H9 (cell line): Measurements from ENCODE around the gene MYF6. TPM values are rescaled to one million over a fixed set of nuclear protein-coding genes. Genes with fewer than 3 reads are reported as not detected.

Experiments
- DNase-seq: peaks from one replicate; pipeline ENCODE4 v3.0.0-alpha.2; 2017
- H2AFZ ChIP-seq: one replicate; pipeline ENCODE4 v1.6.1; 2013; ENCODE audit warnings: mild to moderate bottlenecking, low read length, control low read depth, moderate library complexity
- H2AK5ac ChIP-seq: 2 replicates; pipeline ENCODE4 v1.6.1; 2013; ENCODE audit warnings: low read length, control low read depth, mixed read lengths; ENCODE audit not compliant: insufficient read length
- H2BK120ac ChIP-seq: one replicate; pipeline ENCODE4 v1.6.1; 2013; ENCODE audit warnings: low read depth, mild to moderate bottlenecking, low read length, control low read depth, inconsistent platforms; ENCODE audit not compliant: poor library complexity, severe bottlenecking
- H2BK12ac ChIP-seq: 2 replicates; pipeline ENCODE4 v1.6.1; 2013; ENCODE audit warnings: low read length, control low read depth, mixed read lengths, low read depth; ENCODE audit not compliant: insufficient read length
- H2BK15ac ChIP-seq: 2 replicates; pipeline ENCODE4 v1.6.1; 2013; ENCODE audit warnings: low read depth, low read length, control low read depth
- H2BK20ac ChIP-seq: one replicate; pipeline ENCODE4 v1.6.1; 2013; ENCODE audit warnings: low read depth, mild to moderate bottlenecking, low read length, control low read depth, inconsistent platforms; ENCODE audit not compliant: poor library complexity, severe bottlenecking
- H2BK5ac ChIP-seq: 2 replicates; pipeline ENCODE4 v1.6.1; 2013; ENCODE audit warnings: low read length, control low read depth, mixed read lengths; ENCODE audit not compliant: insufficient read length
- H3K14ac ChIP-seq: 2 replicates; pipeline ENCODE4 v1.6.1; 2013; ENCODE audit warnings: low read length, control low read depth; ENCODE audit not compliant: insufficient read depth
- H3K18ac ChIP-seq: 2 replicates; pipeline ENCODE4 v1.6.1; 2013; ENCODE audit warnings: low read depth, mild to moderate bottlenecking, mixed read lengths, low read length, control low read depth; ENCODE audit not compliant: insufficient read length
- H3K23ac ChIP-seq: 2 replicates; pipeline ENCODE4 v1.6.1; 2013; ENCODE audit warnings: low read length, control low read depth, mixed read lengths, low read depth; ENCODE audit not compliant: insufficient read length
- H3K23me2 ChIP-seq: 2 replicates; pipeline ENCODE4 v1.6.1; 2013; ENCODE audit warnings: low read depth, mild to moderate bottlenecking, mixed read lengths, low read length, control low read depth; ENCODE audit not compliant: insufficient read length, poor library complexity, severe bottlenecking
- H3K27ac ChIP-seq: 2 replicates; pipeline ENCODE4 v1.5.1; 2013; ENCODE audit warnings: low read length, control low read depth, mixed read lengths, low read depth; ENCODE audit not compliant: insufficient read length
- H3K27me3 ChIP-seq: 2 replicates; pipeline ENCODE4 v1.6.1; 2013; ENCODE audit warnings: low read length, control low read depth, inconsistent platforms; ENCODE audit not compliant: insufficient read depth
- H3K4ac ChIP-seq: 2 replicates; pipeline ENCODE4 v1.6.1; 2013; ENCODE audit warnings: low read depth, mild to moderate bottlenecking, control low read depth, inconsistent platforms, low read length, moderate library complexity
- H3K4me1 ChIP-seq: 2 replicates; pipeline ENCODE4 v1.6.1; 2013; ENCODE audit warnings: low read length, control low read depth, inconsistent platforms; ENCODE audit not compliant: insufficient read depth
- H3K4me2 ChIP-seq: 2 replicates; pipeline ENCODE4 v1.6.1; 2013; ENCODE audit warnings: low read length, control low read depth, mixed read lengths; ENCODE audit not compliant: insufficient read length, insufficient read depth
- H3K56ac ChIP-seq: 2 replicates; pipeline ENCODE4 v1.6.1; 2013; ENCODE audit warnings: low read depth, mild to moderate bottlenecking, mixed read lengths, low read length, control low read depth; ENCODE audit not compliant: insufficient read length
- H3K79me1 ChIP-seq: 2 replicates; pipeline ENCODE4 v1.6.1; 2013; ENCODE audit warnings: low read depth, mild to moderate bottlenecking, moderate library complexity, low read length, control low read depth, inconsistent platforms; ENCODE audit not compliant: insufficient read depth, poor library complexity, severe bottlenecking
- H3K79me2 ChIP-seq: 2 replicates; pipeline ENCODE4 v1.6.1; 2013; ENCODE audit warnings: low read length, control low read depth, inconsistent platforms; ENCODE audit not compliant: insufficient read depth
- H3K9ac ChIP-seq: 2 replicates; pipeline ENCODE4 v1.6.1; 2013; ENCODE audit warnings: low read length, control low read depth, mixed read lengths; ENCODE audit not compliant: insufficient read length; ENCODE audit errors: extremely low read depth
- H3K9me3 ChIP-seq: one replicate; pipeline ENCODE4 v1.6.1; 2013; ENCODE audit warnings: low read depth, low read length, inconsistent platforms; ENCODE audit not compliant: control insufficient read depth
- H3T11ph ChIP-seq: one replicate; pipeline ENCODE4 v1.6.1; 2013; ENCODE audit warnings: mild to moderate bottlenecking, low read length, control low read depth, inconsistent platforms
- H4K20me1 ChIP-seq: one replicate; pipeline ENCODE4 v1.6.1; 2013; ENCODE audit not compliant: control insufficient read depth, insufficient read length, insufficient read depth
- H4K5ac ChIP-seq: 2 replicates; pipeline ENCODE4 v1.6.1; 2013; ENCODE audit warnings: low read depth, mild to moderate bottlenecking, mixed read lengths, low read length, control low read depth; ENCODE audit not compliant: insufficient read length
- H4K8ac ChIP-seq: replicated peaks from 2 replicates; pipeline ENCODE4 v1.6.1; 2013; ENCODE audit warnings: low read length, control low read depth, mixed read lengths, low read depth; ENCODE audit not compliant: insufficient read length
- H4K91ac ChIP-seq: 2 replicates; pipeline ENCODE4 v1.6.1; 2013; ENCODE audit warnings: low read depth, mild to moderate bottlenecking, moderate library complexity, mixed read lengths, low read length, control low read depth; ENCODE audit not compliant: insufficient read length
- H3K27ac Mint-ChIP-seq, 3 experiments: 2 replicates in 2 of 3; 3 replicates in 1 of 3; pipeline ENCODE4 v1.8.0; 2020 to 2021; ENCODE audit warnings: mixed read lengths in 3 of 3, mild to moderate bottlenecking in 1 of 3, moderate library complexity in 1 of 3
- H3K27me3 Mint-ChIP-seq: 2 replicates; pipeline ENCODE4 v1.8.0; 2021; ENCODE audit warnings: low read depth, mild to moderate bottlenecking, moderate library complexity, mixed read lengths
- H3K36me3 Mint-ChIP-seq, 3 experiments: 2 replicates in 2 of 3; 3 replicates in 1 of 3; pipeline ENCODE4 v1.8.0; 2020 to 2021; ENCODE audit warnings: low read depth in 3 of 3, mixed read lengths in 3 of 3; ENCODE audit not compliant: insufficient read depth in 1 of 3
- H3K4me1 Mint-ChIP-seq, 2 experiments: 2 replicates each; pipeline ENCODE4 v1.8.0; 2020; ENCODE audit warnings: mixed read lengths in 2 of 2
- H3K4me3 Mint-ChIP-seq, 2 experiments: 2 replicates in 1 of 2; 3 replicates in 1 of 2; pipeline ENCODE4 v1.8.0; 2020 to 2021; ENCODE audit warnings: mild to moderate bottlenecking in 2 of 2, mixed read lengths in 2 of 2, moderate library complexity in 1 of 2
- H3K9me3 Mint-ChIP-seq, 2 experiments: 2 replicates in 1 of 2; 3 replicates in 1 of 2; pipeline ENCODE4 v1.8.0; 2020; ENCODE audit warnings: mild to moderate bottlenecking in 2 of 2, mixed read lengths in 2 of 2, moderate library complexity in 1 of 2
- WGBS: extraction: QIAGEN DNeasy Blood & Tissue Kit; methylation state at CpG from one replicate; pipeline ENCODE4 v1.1.7; 2013; ENCODE audit warnings: missing lambda C conversion rate, low lambda C conversion rate, mixed read lengths; ENCODE audit not compliant: insufficient read length; ENCODE audit errors: extremely low coverage; 5-methylcytosine and 5-hydroxymethylcytosine counted together
- total RNA-seq: library from RNA; stranded (reverse); gene quantifications from 2 replicates; pipeline ENCODE4 v1.2.1, GENCODE V29; 2021
- TF ChIP-seq, protein P1 (sequence below): fragments of 200-600 bp; sonication (generic); conservative IDR thresholded peaks from 3 replicates; pipeline ENCODE4 v1.8.0; 2021; ENCODE audit warnings: antibody characterized with exemption, mild to moderate bottlenecking

Gene MYF6
- total RNA-seq, 1 experiment from 2014 or later = not detected

DNA sequence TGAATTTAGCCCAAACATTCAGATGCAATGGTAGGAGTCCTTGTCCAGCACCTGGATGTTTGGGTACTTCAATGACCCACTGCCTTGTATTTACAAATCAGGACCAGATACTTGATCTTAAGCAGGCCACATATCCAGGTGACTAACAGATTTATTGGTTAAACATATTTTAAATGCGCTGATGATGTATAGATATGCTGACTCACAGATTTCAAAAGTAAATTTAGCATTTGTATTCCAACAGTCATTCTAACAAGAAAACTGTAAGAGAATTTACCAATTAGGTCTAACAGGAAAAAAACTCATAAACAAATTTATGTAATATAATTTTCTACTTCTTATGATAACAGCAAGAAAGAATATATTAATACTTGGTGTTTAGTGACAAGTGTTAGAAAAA, 29.4 kb upstream of the MYF6 start:
- no peak overlapping the region for H4K5ac ChIP-seq
- no CpG with 5 or more reads among the region's 1 CpG for WGBS
- no peaks in the 10 kb centered on the region; a peak in 1 of 5 replicates for H3K9me3 Mint-ChIP-seq
- no peaks in the 10 kb centered on the region for H3K9me3 ChIP-seq
- no peak overlapping the region for H3K27ac Mint-ChIP-seq
- H3K4me3 Mint-ChIP-seq = no peak overlapping the region
- H3K23me2 ChIP-seq = no peaks in the 10 kb centered on the region
- H3K14ac ChIP-seq = no peak overlapping the region
- no peak overlapping the region for H2BK5ac ChIP-seq
- no peak overlapping the region for H3K56ac ChIP-seq
- no peak overlapping the region for H4K91ac ChIP-seq
- no peaks in the 10 kb centered on the region for H3K27me3 Mint-ChIP-seq
- no peak overlapping the region for H3K27ac ChIP-seq
- no peaks in the 10 kb centered on the region; the same call in 1 of the 2 replicates for H3K4me1 ChIP-seq
- H3K36me3 Mint-ChIP-seq = no peaks in the 10 kb centered on the region
- no peak overlapping the region for H2BK12ac ChIP-seq
- no peak overlapping the region for H3K4me2 ChIP-seq
- H2BK120ac ChIP-seq = no peak overlapping the region
- H3T11ph ChIP-seq = no peak overlapping the region
- H3K23ac ChIP-seq = no peak overlapping the region
- H4K8ac ChIP-seq = no peak overlapping the region
- no peak overlapping the region for H3K18ac ChIP-seq
- no peak overlapping the region for H2BK15ac ChIP-seq
- TF ChIP-seq, protein P1, sequence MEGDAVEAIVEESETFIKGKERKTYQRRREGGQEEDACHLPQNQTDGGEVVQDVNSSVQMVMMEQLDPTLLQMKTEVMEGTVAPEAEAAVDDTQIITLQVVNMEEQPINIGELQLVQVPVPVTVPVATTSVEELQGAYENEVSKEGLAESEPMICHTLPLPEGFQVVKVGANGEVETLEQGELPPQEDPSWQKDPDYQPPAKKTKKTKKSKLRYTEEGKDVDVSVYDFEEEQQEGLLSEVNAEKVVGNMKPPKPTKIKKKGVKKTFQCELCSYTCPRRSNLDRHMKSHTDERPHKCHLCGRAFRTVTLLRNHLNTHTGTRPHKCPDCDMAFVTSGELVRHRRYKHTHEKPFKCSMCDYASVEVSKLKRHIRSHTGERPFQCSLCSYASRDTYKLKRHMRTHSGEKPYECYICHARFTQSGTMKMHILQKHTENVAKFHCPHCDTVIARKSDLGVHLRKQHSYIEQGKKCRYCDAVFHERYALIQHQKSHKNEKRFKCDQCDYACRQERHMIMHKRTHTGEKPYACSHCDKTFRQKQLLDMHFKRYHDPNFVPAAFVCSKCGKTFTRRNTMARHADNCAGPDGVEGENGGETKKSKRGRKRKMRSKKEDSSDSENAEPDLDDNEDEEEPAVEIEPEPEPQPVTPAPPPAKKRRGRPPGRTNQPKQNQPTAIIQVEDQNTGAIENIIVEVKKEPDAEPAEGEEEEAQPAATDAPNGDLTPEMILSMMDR = no peak
- no peak overlapping the region for H3K9ac ChIP-seq
- no peaks in the 10 kb centered on the region for H4K20me1 ChIP-seq
- no peak overlapping the region for H2BK20ac ChIP-seq
- H3K4me1 Mint-ChIP-seq = peaks cover 11 to 21% of the 10 kb centered on the region in 2 experiments
- H3K27me3 ChIP-seq = no peaks in the 10 kb centered on the region
- H3K4ac ChIP-seq = no peak overlapping the region
- no peaks in the 10 kb centered on the region for H3K79me2 ChIP-seq
- DNase-seq = no peak
- no peak overlapping the region for H2AK5ac ChIP-seq
- H2AFZ ChIP-seq = no peak overlapping the region
- no peaks in the 10 kb centered on the region for H3K79me1 ChIP-seq
